Activated B cell treated with CpG ODN at 0.5 μM for 24 hours (primary cell): ENCODE results near the gene ROCK2. TPM values are rescaled to one million over a fixed set of nuclear protein-coding genes. Genes with fewer than 3 reads are reported as not detected.

ENCODE experiments used
- ATAC-seq: fragments of 200-7000 bp; cut with Tn5 transposase; one replicate; pipeline ENCODE4 v1.10.0; 2021; ENCODE audit warnings: low read depth, mild to moderate bottlenecking, moderate library complexity
- CTCF ChIA-PET: fragments of 350-600 bp; sonication (Branson Sonifier 250); formaldehyde crosslinking; loops from one replicate; lab custom pipeline; 2021; ENCODE audit warnings: antibody characterized with exemption; lab: Charles Lee
- POLR2A ChIA-PET: fragments of 350-600 bp; sonication (Branson Sonifier 250); formaldehyde crosslinking; loops from one replicate; lab custom pipeline; 2021; ENCODE audit warnings: antibody characterized with exemption; lab: Charles Lee
- DNase-seq: peaks from one replicate; pipeline ENCODE4 v3.0.0; 2022
- H3K27ac Mint-ChIP-seq: one replicate; pipeline ENCODE4 v1.8.0; 2020; ENCODE audit warnings: mixed read lengths
- H3K27me3 Mint-ChIP-seq: one replicate; pipeline ENCODE4 v1.8.0; 2021; ENCODE audit warnings: mixed read lengths
- H3K36me3 Mint-ChIP-seq: one replicate; pipeline ENCODE4 v1.8.0; 2021; ENCODE audit warnings: low read depth, mixed read lengths
- H3K4me1 Mint-ChIP-seq: one replicate; pipeline ENCODE4 v1.8.0; 2021; ENCODE audit warnings: mixed read lengths
- H3K4me3 Mint-ChIP-seq: one replicate; pipeline ENCODE4 v1.8.0; 2020; ENCODE audit warnings: mild to moderate bottlenecking, mixed read lengths
- H3K9me3 Mint-ChIP-seq: one replicate; pipeline ENCODE4 v1.8.0; 2020; ENCODE audit warnings: mixed read lengths
- intact Hi-C: fragments of 100-400 bp; cut with micrococcal nuclease; formaldehyde crosslinking; loops from one replicate; pipeline ENCODE4 v1.15.1; 2024
- total RNA-seq: library from RNA; stranded (reverse); gene quantifications from 2 replicates; pipeline ENCODE4 v1.2.3, GENCODE V29; 2022
- TF ChIP-seq, protein P1 (sequence below): fragments of 200-600 bp; IDR thresholded peaks from one replicate; pipeline ENCODE4 v1.8.0; 2022; ENCODE audit warnings: antibody characterized with exemption, mild to moderate bottlenecking

Gene ROCK2
- total RNA-seq, 1 donor from 2014 or later = 18.8 TPM

DNA sequence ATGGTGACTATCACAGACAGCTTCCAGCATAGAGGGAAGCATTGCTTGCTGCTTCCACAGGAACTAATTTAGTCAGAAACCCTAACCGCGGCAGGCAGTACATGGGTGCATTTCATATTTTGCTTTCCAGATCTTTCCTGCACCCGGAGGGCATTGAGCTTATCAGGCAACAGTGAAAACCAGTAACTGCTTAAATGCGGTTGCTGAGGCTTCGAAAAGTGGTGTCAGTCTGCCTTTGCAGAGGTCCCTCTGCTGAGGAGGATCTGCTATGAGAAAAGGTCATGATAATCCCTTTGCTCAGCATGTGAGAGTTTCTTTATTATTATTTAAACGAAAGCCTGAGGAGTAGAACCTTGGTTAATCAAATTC lies 44.6 kb upstream of the ROCK2 start:
- H3K27ac Mint-ChIP-seq = no peak overlapping the region
- CTCF ChIA-PET = no interaction called here

DNA sequence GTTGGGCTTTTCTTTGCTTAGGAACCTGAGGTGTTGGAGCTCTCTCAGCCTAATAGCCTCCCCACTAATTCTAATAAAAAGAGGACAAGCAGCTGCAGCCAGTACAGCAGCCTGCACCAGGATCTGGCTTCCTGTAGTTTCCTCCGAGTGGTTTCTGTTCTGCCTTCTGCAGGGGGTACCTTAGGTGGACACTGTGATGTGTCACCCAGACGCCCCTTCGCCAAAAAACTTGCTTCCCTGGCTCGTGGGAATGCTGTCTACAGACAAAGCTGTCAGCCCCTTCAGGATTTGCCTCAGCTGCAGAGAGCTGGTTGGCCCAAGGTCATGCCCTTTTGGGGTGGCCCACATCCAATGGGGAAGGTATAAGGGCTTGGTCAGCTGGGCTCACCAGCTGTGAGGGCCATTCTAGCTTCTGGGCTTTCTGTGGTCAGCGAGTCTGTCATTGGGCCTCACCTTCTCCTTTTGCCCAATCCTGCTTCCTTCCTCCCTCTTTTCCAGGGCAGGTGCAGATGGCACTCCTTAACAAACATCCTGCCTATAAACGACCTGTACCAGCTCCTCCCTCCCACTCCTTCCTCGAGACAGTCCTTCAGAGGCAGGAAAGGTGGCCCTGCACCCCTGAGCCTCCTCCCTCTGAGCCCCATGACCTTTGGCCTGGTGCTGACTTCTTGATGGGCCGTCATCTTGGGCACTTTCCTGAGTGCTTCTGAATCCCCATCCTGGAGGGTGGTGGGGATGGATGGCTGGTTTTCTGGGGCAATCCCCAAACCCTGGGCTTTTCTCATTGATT lies 44.0 kb upstream of the ROCK2 start:
- no peaks in the 10 kb centered on the region for H3K9me3 Mint-ChIP-seq
- H3K36me3 Mint-ChIP-seq = no peaks in the 10 kb centered on the region
- TF ChIP-seq, protein P1, sequence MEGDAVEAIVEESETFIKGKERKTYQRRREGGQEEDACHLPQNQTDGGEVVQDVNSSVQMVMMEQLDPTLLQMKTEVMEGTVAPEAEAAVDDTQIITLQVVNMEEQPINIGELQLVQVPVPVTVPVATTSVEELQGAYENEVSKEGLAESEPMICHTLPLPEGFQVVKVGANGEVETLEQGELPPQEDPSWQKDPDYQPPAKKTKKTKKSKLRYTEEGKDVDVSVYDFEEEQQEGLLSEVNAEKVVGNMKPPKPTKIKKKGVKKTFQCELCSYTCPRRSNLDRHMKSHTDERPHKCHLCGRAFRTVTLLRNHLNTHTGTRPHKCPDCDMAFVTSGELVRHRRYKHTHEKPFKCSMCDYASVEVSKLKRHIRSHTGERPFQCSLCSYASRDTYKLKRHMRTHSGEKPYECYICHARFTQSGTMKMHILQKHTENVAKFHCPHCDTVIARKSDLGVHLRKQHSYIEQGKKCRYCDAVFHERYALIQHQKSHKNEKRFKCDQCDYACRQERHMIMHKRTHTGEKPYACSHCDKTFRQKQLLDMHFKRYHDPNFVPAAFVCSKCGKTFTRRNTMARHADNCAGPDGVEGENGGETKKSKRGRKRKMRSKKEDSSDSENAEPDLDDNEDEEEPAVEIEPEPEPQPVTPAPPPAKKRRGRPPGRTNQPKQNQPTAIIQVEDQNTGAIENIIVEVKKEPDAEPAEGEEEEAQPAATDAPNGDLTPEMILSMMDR = no peak
- ChIA-PET POLR2A (no interaction called here), CTCF (no interaction called here)
- no peak for ATAC-seq
- H3K4me3 Mint-ChIP-seq = no peak overlapping the region
- no peaks in the 10 kb centered on the region for H3K27me3 Mint-ChIP-seq
- intact Hi-C loops = no loop called here
- no peaks in the 10 kb centered on the region for H3K4me1 Mint-ChIP-seq
- no peak overlapping the region for H3K27ac Mint-ChIP-seq
- DNase-seq = no peak

More for the DNA sequence above, 44.6 kb upstream of the ROCK2 start:
- Mint-ChIP-seq H3K4me3 (no peak overlapping the region), H3K36me3 (no peaks in the 10 kb centered on the region), H3K4me1 (no peaks in the 10 kb centered on the region), H3K9me3 (no peaks in the 10 kb centered on the region), H3K27me3 (no peaks in the 10 kb centered on the region)
- POLR2A ChIA-PET = no interaction called here
- intact Hi-C loops = no loop called here
- TF ChIP-seq, protein P1 = no peak
- no peak for DNase-seq
- no peak for ATAC-seq

DNA sequence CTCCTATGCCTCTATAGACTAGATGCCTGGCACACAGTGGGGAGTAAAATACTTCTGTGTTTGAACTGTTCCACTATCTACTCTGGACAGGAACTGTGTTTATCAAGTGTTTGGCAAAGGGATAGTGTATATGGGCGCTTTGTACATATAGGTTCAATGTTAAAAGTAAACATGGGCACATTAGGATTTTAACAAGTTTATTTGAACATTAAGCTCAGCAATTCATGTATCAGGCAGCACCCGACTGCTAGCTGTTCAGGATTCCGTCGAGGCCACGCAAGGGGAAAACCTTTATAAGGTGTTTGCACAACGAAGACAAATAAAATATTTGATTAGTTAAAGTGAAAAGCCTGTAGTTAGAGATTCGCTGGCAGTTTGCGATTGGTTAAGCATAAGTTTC lies 43.4 kb upstream of the ROCK2 start:
- Mint-ChIP-seq H3K36me3 (no peaks in the 10 kb centered on the region), H3K9me3 (no peaks in the 10 kb centered on the region), H3K27ac (no peak overlapping the region), H3K4me3 (no peak overlapping the region), H3K27me3 (no peaks in the 10 kb centered on the region), H3K4me1 (no peaks in the 10 kb centered on the region)
- ChIA-PET CTCF (no interaction called here), POLR2A (no interaction called here)
- ATAC-seq = no peak
- intact Hi-C loops = no loop called here
- DNase-seq = no peak
- TF ChIP-seq, protein P1 = no peak

DNA sequence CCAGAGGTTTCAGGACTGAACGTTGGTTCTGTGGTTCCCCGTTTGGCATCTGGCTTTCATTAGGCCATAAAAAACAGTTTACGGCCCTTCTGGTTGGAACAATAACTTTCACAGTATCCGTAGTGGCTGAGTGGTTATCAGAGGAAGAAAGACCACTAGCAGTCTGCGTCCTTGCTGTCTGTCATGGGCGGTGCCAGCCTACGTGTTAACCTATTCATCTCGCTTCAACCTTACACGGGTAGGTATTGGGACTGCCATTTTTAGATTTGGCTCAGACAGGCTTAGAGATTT lies 42.6 kb upstream of the ROCK2 start:
- TF ChIP-seq, protein P1 = no peak
- no peak overlapping the region for H3K4me3 Mint-ChIP-seq
- DNase-seq (no peak), ATAC-seq (no peak)
- H3K27me3 Mint-ChIP-seq = no peaks in the 10 kb centered on the region
- H3K27ac Mint-ChIP-seq = no peak overlapping the region
- CTCF ChIA-PET = no interaction called here
- H3K36me3 Mint-ChIP-seq = no peaks in the 10 kb centered on the region
- intact Hi-C loops = no loop called here
- no peaks in the 10 kb centered on the region for H3K9me3 Mint-ChIP-seq
- no peaks in the 10 kb centered on the region for H3K4me1 Mint-ChIP-seq
- POLR2A ChIA-PET = no interaction called here

DNA sequence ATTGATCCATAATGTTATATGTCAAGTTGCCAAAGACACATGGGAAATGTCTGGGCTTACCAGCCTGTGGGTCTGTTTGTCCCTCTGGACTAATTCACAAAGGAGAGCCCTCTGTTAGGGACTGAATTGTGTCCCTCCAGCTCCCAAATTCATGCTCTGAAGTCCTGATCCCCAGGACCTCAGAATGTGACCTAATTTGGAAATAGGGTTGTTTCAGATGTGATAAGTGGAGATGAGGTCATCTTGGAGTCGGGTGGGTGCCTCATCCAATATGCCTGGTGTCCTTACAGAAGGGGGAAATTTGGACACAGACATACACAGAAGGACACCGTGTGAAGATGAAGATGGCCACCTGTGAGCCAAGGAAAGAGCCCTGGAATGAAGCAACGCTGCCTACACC lies 41.4 kb upstream of the ROCK2 start:
- no peaks in the 10 kb centered on the region for H3K9me3 Mint-ChIP-seq
- intact Hi-C loops = no loop called here
- H3K4me1 Mint-ChIP-seq = peaks cover 3% of the 10 kb centered on the region
- ChIA-PET POLR2A (no interaction called here), CTCF (no interaction called here)
- no peak for DNase-seq
- no peak overlapping the region for H3K4me3 Mint-ChIP-seq
- ATAC-seq = no peak
- H3K36me3 Mint-ChIP-seq = no peaks in the 10 kb centered on the region
- H3K27ac Mint-ChIP-seq = no peak overlapping the region
- no peaks in the 10 kb centered on the region for H3K27me3 Mint-ChIP-seq
- TF ChIP-seq, protein P1 = no peak
